ENCODE data around the gene ADGRD1.
A peak's percentile ranks its signal among the peaks of the same experiment; 100 is the strongest.
"Not testable (repeated sequence)": the region's sequence is repeated elsewhere in the genome, so short reads cannot be mapped to it uniquely, and the experiment has no call there.

ADGRD1 gene

GRCh38 chr12:131067981-131068851 is 114.5 kb downstream of the ADGRD1 start:
- DNase-seq, result no peak

- not testable (repeated sequence) for DNase-seq
These were observed 115.4 kb downstream of the ADGRD1 start for GRCh38 chr12:131068926-131069720.

DNA sequence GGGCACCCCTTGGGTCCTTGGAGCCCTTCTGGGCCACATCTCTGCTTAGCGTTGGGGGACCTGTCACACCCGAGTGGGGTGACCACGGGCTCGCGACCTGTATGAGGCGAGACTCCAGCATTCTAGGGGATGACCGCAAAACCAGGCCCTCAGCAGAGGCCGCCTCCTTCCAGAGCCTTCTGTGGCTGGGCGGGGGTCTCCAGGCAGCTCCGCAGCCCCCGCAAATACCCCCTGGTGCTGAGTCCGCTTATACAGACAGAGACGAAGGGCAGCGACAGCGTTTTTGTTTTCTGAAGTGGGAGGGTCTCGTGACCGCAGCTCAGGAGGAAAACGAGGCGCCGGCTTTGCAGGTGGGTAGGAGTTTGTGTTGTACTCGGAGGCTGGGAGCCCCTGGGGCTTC is 116.4 kb downstream of the ADGRD1 start:
- DNase-seq, result not testable (repeated sequence)

DNA sequence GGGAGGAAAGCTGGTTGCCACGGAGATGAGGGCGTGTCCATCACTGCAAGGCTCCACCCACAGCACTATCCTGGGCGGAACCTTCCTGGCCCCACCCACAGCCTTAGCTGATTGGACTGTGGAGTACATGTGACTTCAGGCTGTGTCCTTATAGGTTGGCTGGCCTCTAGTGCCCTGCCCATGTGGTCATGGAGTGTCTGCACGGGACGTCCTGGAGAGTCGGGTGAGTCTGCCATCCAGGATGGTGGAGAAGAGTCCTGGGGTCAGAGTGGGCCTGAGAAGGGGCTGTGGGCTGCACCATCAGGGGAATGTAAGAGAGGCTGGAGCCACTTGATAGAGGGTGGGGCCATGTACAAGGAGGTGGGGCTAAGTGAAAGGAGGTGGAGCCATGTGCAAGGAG is 117.0 kb downstream of the ADGRD1 start:
- DNase-seq, result not testable (repeated sequence)

DNA sequence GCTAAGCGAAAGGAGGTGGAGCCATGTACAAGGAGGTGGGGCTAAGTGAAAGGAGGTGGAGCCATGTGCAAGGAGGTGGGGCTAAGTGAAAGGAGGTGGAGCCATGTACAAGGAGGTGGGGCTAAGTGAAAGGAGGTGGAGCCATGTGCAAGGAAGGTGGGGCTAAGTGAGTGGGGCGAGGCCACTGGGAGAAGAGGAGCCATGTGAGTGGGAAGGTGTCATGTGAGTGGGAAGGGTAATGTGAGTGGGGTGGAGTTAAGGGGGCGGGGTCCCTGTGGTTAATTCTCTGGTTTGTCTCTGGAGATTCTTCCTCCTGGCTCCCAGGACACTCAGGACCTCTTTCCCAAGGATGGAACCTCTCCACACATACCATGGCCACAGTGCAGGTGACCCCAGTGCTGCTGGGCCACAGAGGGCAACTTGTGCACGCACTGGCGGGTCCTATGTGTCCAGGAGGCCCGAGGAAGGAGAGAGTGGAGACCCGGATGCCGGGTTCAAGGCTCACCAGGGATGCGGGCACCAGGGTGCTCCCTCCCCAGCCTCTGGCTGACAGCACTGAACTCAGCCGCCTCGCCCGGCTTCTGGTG is 117.6 kb downstream of the ADGRD1 start:
- DNase-seq, result not testable (repeated sequence)

DNA sequence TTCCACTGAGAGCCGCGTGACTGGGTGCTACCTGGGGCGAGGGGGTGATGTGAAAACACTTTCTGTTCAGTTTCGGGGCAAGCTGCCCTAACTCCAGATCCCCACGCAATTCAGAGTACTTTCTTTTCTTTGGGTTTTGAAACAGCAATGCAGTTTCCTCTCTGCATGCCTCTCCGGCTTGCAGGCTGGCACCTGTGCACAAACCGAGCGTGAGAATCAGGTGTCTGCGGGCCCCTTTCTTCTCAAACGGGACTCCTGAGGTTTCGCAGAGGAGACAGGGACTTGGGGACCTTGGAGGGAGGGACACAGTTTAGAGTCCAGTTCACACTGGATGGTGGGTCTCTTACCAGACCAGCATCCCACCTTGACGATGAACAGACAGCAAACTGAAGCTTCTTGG is 118.2 kb downstream of the ADGRD1 start:
- not testable (repeated sequence) for DNase-seq

DNA sequence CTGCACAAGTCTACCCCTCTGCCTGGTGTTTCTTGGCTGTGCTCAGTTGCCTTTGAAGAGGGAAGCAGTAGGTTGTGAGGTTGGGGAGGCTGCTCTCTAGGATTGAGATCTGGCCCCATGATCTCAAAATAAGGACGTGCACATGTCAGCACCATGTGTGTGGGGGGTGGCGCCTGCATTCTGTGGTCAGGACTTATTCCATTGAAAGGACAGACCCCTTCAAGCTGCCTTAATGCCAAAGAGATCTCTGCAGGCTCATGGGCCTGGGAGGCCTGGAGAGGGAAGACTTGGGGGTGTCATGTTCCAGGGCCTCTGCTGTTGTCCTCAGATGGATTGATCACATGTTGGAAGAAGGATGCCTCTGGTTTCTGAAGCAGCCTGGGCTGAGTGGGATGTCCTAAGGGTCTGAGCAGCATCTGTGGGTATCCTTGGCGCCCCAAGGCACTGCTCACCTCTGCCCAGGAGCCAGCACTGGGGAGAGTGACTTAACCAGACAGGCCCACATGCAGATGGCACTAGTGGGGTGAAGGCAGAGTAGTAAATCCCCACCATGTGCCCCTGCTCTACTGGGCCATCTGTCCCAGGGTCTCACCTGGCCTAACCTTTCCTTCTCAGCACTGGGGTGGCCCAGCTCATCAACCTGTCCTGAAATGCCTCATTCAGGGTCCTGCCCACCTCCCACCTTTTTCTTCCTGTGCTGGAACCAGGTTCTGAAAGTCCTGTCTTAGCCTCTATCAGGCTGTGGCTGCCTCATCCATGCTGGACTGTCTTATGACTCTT is 118.9 kb downstream of the ADGRD1 start:
- DNase-seq, result no peak

GRCh38 chr12:131074221-131075083 is 120.7 kb downstream of the ADGRD1 start:
- DNase-seq, result no peak

DNA sequence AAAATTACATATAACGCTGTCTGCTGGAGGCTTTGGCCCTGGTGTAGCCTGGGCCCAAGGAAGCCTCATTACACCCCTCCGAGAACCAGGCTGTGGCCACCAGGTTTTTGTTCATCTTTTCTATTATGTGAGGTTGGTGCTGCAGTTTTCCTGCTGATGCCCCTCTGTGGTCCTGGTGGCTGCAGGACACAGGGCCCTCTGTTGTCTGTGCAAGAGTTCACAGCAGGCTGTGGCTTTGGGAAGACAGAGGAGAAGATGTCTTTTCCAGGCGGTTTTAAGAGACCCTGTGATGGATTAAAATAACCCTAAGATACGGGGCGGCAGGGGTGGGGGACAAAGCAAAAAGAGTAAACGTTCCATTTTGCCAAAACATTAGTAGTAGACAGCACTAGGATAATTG is 121.5 kb downstream of the ADGRD1 start:
- DNase-seq, result no peak

- DNase-seq, result no peak
These were observed 121.9 kb downstream of the ADGRD1 start for GRCh38 chr12:131075611-131076010.

- DNase-seq, result no peak
These were observed 122.6 kb downstream of the ADGRD1 start for GRCh38 chr12:131076296-131076695.

GRCh38 chr12:131076791-131077747 is 123.4 kb downstream of the ADGRD1 start:
- no peak for DNase-seq

DNA sequence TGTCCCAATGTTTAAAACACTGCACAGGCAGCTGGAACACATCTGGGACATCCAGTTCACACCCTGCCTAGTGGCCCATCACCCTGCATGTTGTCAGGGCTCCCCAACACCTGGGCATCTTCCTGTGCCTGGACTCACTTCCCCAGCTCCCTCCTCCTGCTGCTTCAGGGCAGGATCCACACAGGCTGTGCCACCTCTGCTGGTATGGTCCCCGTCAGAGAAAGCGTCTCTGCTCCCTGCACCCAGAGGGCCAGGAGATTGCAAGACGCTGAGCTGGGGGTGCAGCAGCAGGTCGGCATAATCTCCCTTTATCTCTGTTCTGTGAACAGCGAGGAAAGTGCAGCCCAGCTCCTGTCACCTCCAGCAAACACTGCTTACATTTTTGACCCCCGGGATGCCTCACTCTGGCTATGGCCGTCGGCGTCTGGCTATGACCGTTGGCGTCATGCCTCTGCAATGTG is 124.3 kb downstream of the ADGRD1 start:
- DNase-seq, result no peak

DNA sequence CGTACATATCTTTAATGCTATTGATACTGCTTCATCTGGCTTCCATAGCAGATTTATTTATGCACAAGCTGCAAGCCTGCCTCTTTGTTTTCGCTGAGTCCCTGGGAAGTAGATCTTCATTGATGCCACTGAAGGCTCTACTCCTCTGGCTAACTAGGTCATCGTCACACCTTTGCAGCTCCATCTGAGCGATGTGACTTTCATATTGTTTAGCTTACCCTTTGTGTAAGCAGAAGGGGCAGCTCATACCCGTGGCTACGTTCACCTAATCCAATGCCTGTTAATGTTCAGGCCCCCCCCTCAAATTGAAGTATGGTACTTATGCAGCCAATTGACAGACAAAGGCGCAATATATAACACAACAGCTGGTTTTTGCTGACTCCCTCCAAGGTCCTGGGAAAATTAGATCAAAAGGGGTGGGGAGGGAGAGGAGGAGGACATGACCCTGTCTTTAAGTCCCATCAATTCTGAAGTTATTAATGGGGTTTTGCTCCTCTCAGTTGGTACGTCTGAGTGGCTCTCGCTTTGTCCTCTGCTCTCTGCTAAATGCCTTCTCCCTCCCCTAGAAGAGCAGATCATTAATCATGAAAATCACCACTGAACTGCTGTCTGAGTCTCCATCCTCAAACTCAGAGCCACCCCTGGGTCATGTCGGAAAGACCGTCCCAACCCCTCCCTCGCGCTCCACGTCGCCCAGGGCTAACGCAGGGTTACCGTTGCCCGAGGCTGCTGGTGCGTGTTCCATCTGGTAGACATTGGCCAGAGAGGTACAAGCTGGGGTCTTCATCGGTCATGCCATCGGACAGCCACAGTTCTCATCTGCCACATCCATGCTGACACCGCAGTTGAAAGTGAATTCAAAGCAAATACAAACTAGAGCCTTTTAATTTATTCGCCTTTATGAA is 128.8 kb downstream of the ADGRD1 start:
- DNase-seq, result no peak

DNA sequence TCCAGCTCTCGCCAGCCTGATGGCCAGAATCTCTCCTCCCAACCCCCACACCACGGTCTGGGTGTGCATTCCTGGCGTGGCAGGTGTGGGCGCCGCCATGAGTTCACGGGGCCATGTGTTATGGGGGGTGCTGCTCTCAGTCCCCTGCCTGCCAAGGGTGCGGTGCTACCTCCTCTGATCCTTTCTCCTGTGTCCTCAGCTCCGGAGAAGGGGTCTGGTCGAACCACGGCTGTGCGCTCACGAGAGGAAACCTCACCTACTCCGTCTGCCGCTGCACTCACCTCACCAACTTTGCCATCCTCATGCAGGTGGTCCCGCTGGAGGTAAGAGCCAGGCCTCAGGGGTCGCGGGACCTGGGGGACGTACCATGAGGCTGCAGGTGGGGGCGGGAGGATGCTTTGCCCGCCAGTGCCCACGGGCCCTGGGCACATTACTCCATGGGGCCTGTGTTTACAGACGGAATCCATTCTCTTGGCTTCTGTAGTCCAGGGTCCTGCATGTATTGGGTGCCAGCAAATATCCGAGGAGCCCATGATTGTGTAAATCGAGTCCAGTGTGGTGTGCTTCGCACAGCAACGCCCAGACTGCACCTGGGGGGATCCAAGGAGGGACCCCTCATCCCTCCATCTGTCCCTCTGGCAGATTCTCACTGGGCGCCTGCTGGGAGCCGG is 130.8 kb downstream of the ADGRD1 start:
- DNase-seq, result no peak

GRCh38 chr12:131085125-131085815 is 131.6 kb downstream of the ADGRD1 start:
- peak in 1 of 56 donors; percentile 36 for DNase-seq

Measured in nucleus accumbens (tissue), 56 donors.